Neural cell (in vitro differentiated cells): ENCODE data around the gene CRAMP1. TPM values are rescaled to one million over a fixed set of nuclear protein-coding genes. Genes with fewer than 3 reads are reported as not detected.

Experiments used
- H2AFZ ChIP-seq: fragments of 200-600, 300-800 bp; sonication (generic), shearing (Covaris generic); 2 replicates; pipeline ENCODE4 v1.6.0; 2014; ENCODE audit warnings: low read depth, mild to moderate bottlenecking, antibody characterized with exemption, low read length, moderate library complexity
- H3F3A ChIP-seq: fragments of 200-600 bp; shearing (Covaris generic); 2 replicates; pipeline ENCODE4 v1.6.1; 2016; ENCODE audit warnings: mild to moderate bottlenecking, moderate library complexity, mixed read lengths, antibody characterized with exemption, low read length; ENCODE audit not compliant: insufficient read depth, poor library complexity, severe bottlenecking
- H3K27ac ChIP-seq: fragments of 200-600, 300-800 bp; sonication (generic), shearing (Covaris generic); 2 replicates; pipeline ENCODE4 v1.5.1; 2014; ENCODE audit warnings: mild to moderate bottlenecking, low read length, moderate library complexity
- H3K27me3 ChIP-seq: fragments of 300-800, 200-600 bp; sonication (generic), shearing (Covaris generic); 2 replicates; pipeline ENCODE4 v1.6.0; 2014; ENCODE audit warnings: mild to moderate bottlenecking, low read depth, low read length, moderate library complexity; ENCODE audit not compliant: insufficient read depth
- H3K36me3 ChIP-seq: fragments of 300-800, 200-600 bp; sonication (generic), shearing (Covaris generic); 2 replicates; pipeline ENCODE4 v1.5.1; 2014; ENCODE audit warnings: mild to moderate bottlenecking, antibody characterized with exemption, low read length, moderate library complexity; ENCODE audit not compliant: insufficient read depth
- H3K4me2 ChIP-seq: fragments of 300-800, 200-600 bp; sonication (generic), shearing (Covaris generic); 2 replicates; pipeline ENCODE4 v1.6.0; 2014; ENCODE audit warnings: mild to moderate bottlenecking, low read length
- H3K4me3 ChIP-seq: fragments of 300-800, 200-600 bp; sonication (generic), shearing (Covaris generic); 2 replicates; pipeline ENCODE4 v1.5.1; 2014; ENCODE audit warnings: mild to moderate bottlenecking, low read length, moderate library complexity
- H3K79me2 ChIP-seq: fragments of 200-600 bp; shearing (Covaris generic); replicated peaks from 2 replicates; pipeline ENCODE4 v1.6.0; 2014; ENCODE audit warnings: mild to moderate bottlenecking, low read length, moderate library complexity; ENCODE audit not compliant: insufficient read depth
- H3K9ac ChIP-seq: fragments of 300-800, 200-600 bp; sonication (generic), shearing (Covaris generic); 2 replicates; pipeline ENCODE4 v1.6.1; 2016; ENCODE audit warnings: mild to moderate bottlenecking, low read length, mixed read lengths
- H3K9me2 ChIP-seq: fragments of 200-600 bp; shearing (Covaris generic); 2 replicates; pipeline ENCODE4 v1.6.1; 2016; ENCODE audit warnings: mild to moderate bottlenecking, low read length, mixed read lengths; ENCODE audit not compliant: insufficient read depth
- H3K9me3 ChIP-seq: fragments of 200-600, 300-800 bp; sonication (generic), shearing (Covaris generic); 2 replicates; pipeline ENCODE4 v1.6.1; 2016; ENCODE audit warnings: mild to moderate bottlenecking, mixed run types, low read length, moderate library complexity, mixed read lengths
- H4K20me1 ChIP-seq: fragments of 200-600 bp; shearing (Covaris generic); 2 replicates; pipeline ENCODE4 v1.6.1; 2016; ENCODE audit warnings: mild to moderate bottlenecking, mixed run types; ENCODE audit not compliant: insufficient read depth
- EP300 ChIP-seq: fragments of 450-650 bp; conservative IDR thresholded peaks from 2 replicates; pipeline ENCODE4 v1.6.1; 2014; ENCODE audit warnings: antibody characterized with exemption, mild to moderate bottlenecking, moderate library complexity; ENCODE audit not compliant: poor library complexity, severe bottlenecking
- EZH2 ChIP-seq: fragments of 200-600, 300-800 bp; shearing (Covaris generic), sonication (generic); IDR thresholded peaks from 2 replicates; pipeline ENCODE4 v1.6.1; 2014; ENCODE audit warnings: antibody characterized with exemption, low read length, borderline replicate concordance, mild to moderate bottlenecking; ENCODE audit not compliant: insufficient read depth, poor library complexity, severe bottlenecking
- MXI1 ChIP-seq: fragments of 450-650 bp; conservative IDR thresholded peaks from 2 replicates; pipeline ENCODE4 v1.6.1; 2014; ENCODE audit warnings: antibody characterized with exemption, mild to moderate bottlenecking; ENCODE audit not compliant: poor library complexity, severe bottlenecking
- POLR2AphosphoS5 ChIP-seq: IDR thresholded peaks from 2 replicates; pipeline ENCODE4 v1.6.1; 2012
- RAD21 ChIP-seq: fragments of 450-650 bp; conservative IDR thresholded peaks from 2 replicates; pipeline ENCODE4 v1.6.1; 2014; ENCODE audit warnings: antibody characterized with exemption, mild to moderate bottlenecking, moderate library complexity
- SMC3 ChIP-seq: fragments of 450-650 bp; conservative IDR thresholded peaks from 2 replicates; pipeline ENCODE4 v1.6.1; 2014; ENCODE audit warnings: antibody characterized with exemption, mild to moderate bottlenecking, moderate library complexity; ENCODE audit not compliant: poor library complexity
- TAF1 ChIP-seq: IDR thresholded peaks from 2 replicates; pipeline ENCODE4 v1.6.1; 2012; ENCODE audit warnings: low read depth
- polyA plus RNA-seq: library from polyadenylated mRNA; depleted of rRNA; stranded (reverse); fragments of >200 nt; gene quantifications from 2 replicates; pipeline ENCODE4 v1.2.3, GENCODE V29; 2014
- TF ChIP-seq, protein P1 (sequence below): IDR thresholded peaks from 2 replicates; pipeline ENCODE4 v1.6.1; 2012; ENCODE audit warnings: borderline replicate concordance
- TF ChIP-seq, protein P2 (sequence below): fragments of 450-650 bp; IDR thresholded peaks from 2 replicates; pipeline ENCODE4 v1.5.1; 2014; ENCODE audit warnings: antibody characterized with exemption, mild to moderate bottlenecking, moderate library complexity; ENCODE audit not compliant: poor library complexity, severe bottlenecking

Gene CRAMP1
- polyA plus RNA-seq, 1 donor from 2014 or later: 11.1 TPM

DNA sequence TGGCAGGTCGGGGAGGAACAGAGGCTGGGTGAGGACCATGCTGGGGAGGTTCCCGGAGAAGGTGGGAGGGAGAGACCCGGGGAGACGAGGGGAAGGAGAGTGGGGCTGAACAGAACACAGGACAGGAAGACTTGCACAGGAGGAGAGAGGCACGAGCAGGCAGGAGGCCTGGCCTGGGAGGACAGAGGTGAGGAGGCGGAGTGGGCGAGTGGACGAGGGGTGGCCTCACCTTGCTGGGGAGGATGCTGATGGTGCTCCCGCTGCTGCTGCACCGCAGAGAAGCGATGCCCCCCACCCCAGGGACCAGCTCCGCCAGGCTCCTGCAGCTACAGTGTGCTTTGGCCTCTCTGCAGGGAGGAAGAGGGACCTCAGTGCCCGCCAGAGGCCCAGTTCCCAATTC, 44.2 kb upstream of the CRAMP1 start:
- Histone ChIP-seq H3K79me2 (no peaks in the 10 kb centered on the region), H3K27ac (no peak overlapping the region), H3K9me2 (no peaks in the 10 kb centered on the region), H2AFZ (no peak overlapping the region), H3K36me3 (no peaks in the 10 kb centered on the region), H3K4me3 (no peak overlapping the region), H3K4me2 (no peak overlapping the region), H3K9me3 (no peaks in the 10 kb centered on the region), H3K27me3 (no peaks in the 10 kb centered on the region), H3F3A (no peaks in the 10 kb centered on the region), H4K20me1 (no peaks in the 10 kb centered on the region), H3K9ac (no peak overlapping the region)
- TF ChIP-seq, protein P1, sequence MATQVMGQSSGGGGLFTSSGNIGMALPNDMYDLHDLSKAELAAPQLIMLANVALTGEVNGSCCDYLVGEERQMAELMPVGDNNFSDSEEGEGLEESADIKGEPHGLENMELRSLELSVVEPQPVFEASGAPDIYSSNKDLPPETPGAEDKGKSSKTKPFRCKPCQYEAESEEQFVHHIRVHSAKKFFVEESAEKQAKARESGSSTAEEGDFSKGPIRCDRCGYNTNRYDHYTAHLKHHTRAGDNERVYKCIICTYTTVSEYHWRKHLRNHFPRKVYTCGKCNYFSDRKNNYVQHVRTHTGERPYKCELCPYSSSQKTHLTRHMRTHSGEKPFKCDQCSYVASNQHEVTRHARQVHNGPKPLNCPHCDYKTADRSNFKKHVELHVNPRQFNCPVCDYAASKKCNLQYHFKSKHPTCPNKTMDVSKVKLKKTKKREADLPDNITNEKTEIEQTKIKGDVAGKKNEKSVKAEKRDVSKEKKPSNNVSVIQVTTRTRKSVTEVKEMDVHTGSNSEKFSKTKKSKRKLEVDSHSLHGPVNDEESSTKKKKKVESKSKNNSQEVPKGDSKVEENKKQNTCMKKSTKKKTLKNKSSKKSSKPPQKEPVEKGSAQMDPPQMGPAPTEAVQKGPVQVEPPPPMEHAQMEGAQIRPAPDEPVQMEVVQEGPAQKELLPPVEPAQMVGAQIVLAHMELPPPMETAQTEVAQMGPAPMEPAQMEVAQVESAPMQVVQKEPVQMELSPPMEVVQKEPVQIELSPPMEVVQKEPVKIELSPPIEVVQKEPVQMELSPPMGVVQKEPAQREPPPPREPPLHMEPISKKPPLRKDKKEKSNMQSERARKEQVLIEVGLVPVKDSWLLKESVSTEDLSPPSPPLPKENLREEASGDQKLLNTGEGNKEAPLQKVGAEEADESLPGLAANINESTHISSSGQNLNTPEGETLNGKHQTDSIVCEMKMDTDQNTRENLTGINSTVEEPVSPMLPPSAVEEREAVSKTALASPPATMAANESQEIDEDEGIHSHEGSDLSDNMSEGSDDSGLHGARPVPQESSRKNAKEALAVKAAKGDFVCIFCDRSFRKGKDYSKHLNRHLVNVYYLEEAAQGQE: no peak
- TF ChIP-seq, protein P2, sequence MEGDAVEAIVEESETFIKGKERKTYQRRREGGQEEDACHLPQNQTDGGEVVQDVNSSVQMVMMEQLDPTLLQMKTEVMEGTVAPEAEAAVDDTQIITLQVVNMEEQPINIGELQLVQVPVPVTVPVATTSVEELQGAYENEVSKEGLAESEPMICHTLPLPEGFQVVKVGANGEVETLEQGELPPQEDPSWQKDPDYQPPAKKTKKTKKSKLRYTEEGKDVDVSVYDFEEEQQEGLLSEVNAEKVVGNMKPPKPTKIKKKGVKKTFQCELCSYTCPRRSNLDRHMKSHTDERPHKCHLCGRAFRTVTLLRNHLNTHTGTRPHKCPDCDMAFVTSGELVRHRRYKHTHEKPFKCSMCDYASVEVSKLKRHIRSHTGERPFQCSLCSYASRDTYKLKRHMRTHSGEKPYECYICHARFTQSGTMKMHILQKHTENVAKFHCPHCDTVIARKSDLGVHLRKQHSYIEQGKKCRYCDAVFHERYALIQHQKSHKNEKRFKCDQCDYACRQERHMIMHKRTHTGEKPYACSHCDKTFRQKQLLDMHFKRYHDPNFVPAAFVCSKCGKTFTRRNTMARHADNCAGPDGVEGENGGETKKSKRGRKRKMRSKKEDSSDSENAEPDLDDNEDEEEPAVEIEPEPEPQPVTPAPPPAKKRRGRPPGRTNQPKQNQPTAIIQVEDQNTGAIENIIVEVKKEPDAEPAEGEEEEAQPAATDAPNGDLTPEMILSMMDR: no peak

DNA sequence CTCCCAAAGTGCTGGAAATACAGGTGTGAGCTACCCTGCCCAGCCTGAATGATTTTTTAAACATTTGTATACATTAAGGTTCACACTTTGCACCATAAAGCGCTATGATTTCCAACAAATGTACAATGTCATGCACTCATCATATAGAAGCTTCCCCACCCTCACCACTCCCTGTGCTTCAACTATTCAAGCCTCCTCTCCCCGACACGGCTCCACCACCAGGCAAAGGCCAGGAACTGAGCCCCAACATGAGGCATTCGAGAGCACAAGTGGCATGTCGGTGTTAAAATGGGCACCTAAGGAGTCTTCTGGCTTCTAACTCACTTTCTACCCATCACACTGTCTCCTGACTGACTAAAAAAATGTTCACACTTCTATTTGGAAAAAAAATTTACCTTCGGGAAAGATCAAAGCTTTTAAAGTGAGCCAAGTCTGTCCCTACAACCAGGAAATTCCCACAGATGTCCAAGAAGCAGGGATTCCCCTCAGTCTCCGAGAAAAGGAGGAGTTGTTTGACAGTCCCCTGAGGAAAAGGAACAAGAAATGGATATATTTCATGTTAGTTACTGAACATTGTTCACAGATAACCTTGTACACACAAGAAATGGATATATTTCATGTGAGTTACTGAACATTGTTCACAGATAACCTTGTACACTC, 41.0 kb upstream of the CRAMP1 start:
- H3K9ac ChIP-seq: no peak overlapping the region
- H3K36me3 ChIP-seq: no peaks in the 10 kb centered on the region
- H3K27me3 ChIP-seq: no peaks in the 10 kb centered on the region
- H4K20me1 ChIP-seq: no peaks in the 10 kb centered on the region
- no peaks in the 10 kb centered on the region for H3K9me2 ChIP-seq
- TF ChIP-seq MXI1: no peak
- TF ChIP-seq TAF1: no peak
- TF ChIP-seq, protein P2: no peak
- TF ChIP-seq, protein P1: no peak
- no peak for TF ChIP-seq EP300
- TF ChIP-seq SMC3: no peak
- no peak for TF ChIP-seq POLR2AphosphoS5
- no peak for TF ChIP-seq RAD21
- TF ChIP-seq EZH2: no peak
- no peak overlapping the region for H3K27ac ChIP-seq
- no peak overlapping the region for H3K4me2 ChIP-seq
- no peak overlapping the region for H2AFZ ChIP-seq
- H3F3A ChIP-seq: no peaks in the 10 kb centered on the region
- no peak overlapping the region for H3K4me3 ChIP-seq
- H3K79me2 ChIP-seq: no peaks in the 10 kb centered on the region
- no peaks in the 10 kb centered on the region for H3K9me3 ChIP-seq
